Heart left ventricle (tissue), 16 donors: ENCODE data around the gene ACSBG1. TPM values are rescaled to one million over a fixed set of nuclear protein-coding genes. Genes with fewer than 3 reads are reported as not detected.

Experiments
- ATAC-seq, 4 donors: fragments of 200-7000 bp; cut with Tn5 transposase; one replicate each; pipeline ENCODE4 v1.9.1; 2020 to 2022; ENCODE audit warnings: moderate library complexity in 4 of 4, mild to moderate bottlenecking in 3 of 4, moderate number of reproducible peaks in 1 of 4
- DNase-seq, 5 donors: peaks; one replicate each; pipeline ENCODE4 v3.0.0-alpha.2; 2020
- H3K27ac ChIP-seq, 12 donors: fragments of 200-600 bp; sonication (generic) in 4 of 12; one replicate each; pipeline versions ENCODE4 v1.5.0 to v1.8.0; 2016 to 2022; ENCODE audit warnings: mild to moderate bottlenecking in 2 of 12
- H3K27me3 ChIP-seq, 9 donors: fragments of 200-600 bp; sonication (generic) in 2 of 9; one replicate each; pipeline versions ENCODE4 v1.5.1 to v1.8.0; 2016 to 2022; ENCODE audit warnings: mild to moderate bottlenecking in 3 of 9
- H3K36me3 ChIP-seq, 9 donors: fragments of 200-600 bp; sonication (generic) in 2 of 9; one replicate each; pipeline versions ENCODE4 v1.5.0 to v1.8.0; 2018 to 2022; ENCODE audit warnings: mild to moderate bottlenecking in 2 of 9
- H3K4me1 ChIP-seq, 12 donors: fragments of 200-600 bp; sonication (generic) in 4 of 12; one replicate each; pipeline versions ENCODE4 v1.5.0 to v1.8.0; 2016 to 2022; ENCODE audit warnings: mild to moderate bottlenecking in 3 of 12
- H3K4me3 ChIP-seq, 12 donors: fragments of 200-600 bp; sonication (generic) in 4 of 12; one replicate each; pipeline versions ENCODE4 v1.5.0 to v1.8.0; 2017 to 2022; ENCODE audit warnings: mild to moderate bottlenecking in 9 of 12, moderate library complexity in 4 of 12
- H3K9me3 ChIP-seq, 12 donors: fragments of 200-600 bp; sonication (generic) in 4 of 12; one replicate each; pipeline versions ENCODE4 v1.5.0 to v1.8.0; 2016 to 2022; ENCODE audit warnings: mild to moderate bottlenecking in 1 of 12
- POLR2A ChIP-seq, 2 donors: fragments of 450-650 bp; IDR thresholded peaks; one replicate each; pipeline ENCODE4 v1.6.1; 2017; ENCODE audit warnings: antibody characterized with exemption in 2 of 2, mild to moderate bottlenecking in 2 of 2, moderate library complexity in 2 of 2
- whole genome bisulfite sequencing, 4 donors: extraction: QIAGEN DNeasy Blood & Tissue Kit in 2 of 4; methylation state at CpG; one replicate each; pipeline versions ENCODE4 v1.1.5 to v1.1.7; 2013 to 2018; 5-methylcytosine and 5-hydroxymethylcytosine counted together
- intact Hi-C, 10 donors: fragments of 100-400 bp; cut with DNase I; formaldehyde crosslinking; loops; one replicate each; pipeline versions ENCODE4 v1.11.1 to v1.14.2; 2022
- polyA plus RNA-seq, 2 donors: library from polyadenylated mRNA; stranded (reverse); fragments of 200-250 nt; gene quantifications; one replicate each; pipeline ENCODE4 v1.2.3, GENCODE V29; 2013
- total RNA-seq, 9 donors: library from RNA; depleted of rRNA in 2 of 9; stranded (reverse); fragments of >200 nt in 2 of 9; fragmentation: NEBNext Ultra II Directional in 3 of 9; extraction: Animal tissue kit (Norgen Biotek cat#: 25700) in 3 of 9; gene quantifications; one replicate each; pipeline versions ENCODE4 v1.1.0 to v1.2.4, GENCODE V29; 2016 to 2023
- TF ChIP-seq, protein P1 (sequence below), 12 donors: fragments of 200-600 bp; sonication (generic) in 4 of 12; IDR thresholded peaks; one replicate each; pipeline versions ENCODE4 v1.5.0 to v1.8.0; 2018 to 2022; ENCODE audit warnings: antibody characterized with exemption in 12 of 12, mild to moderate bottlenecking in 5 of 12
- donor health status: ischemic (EF 13 %, LVEDD 7.1; RV severe dilation, severe dysfunction).
- donor health status: healthy with polysubstance abuse.
- donor health status: DM: no; HTN: yes; CAD: no.
- donor health status: DM: no; HTN: no; CAD: no.
- donor health status: ischemic (EF 25% LVEDD 6.9; RV normal size, moderate dysfunction).
- donor health status: ischemic (EF 25% LVEDD 5.7; RV mildly dilated, moderate dysfunction).
- donor health status: healthy.
- donor health status: DM: yes; HTN: yes; CAD: no.
- donor health status: ischemic (EF 35%, LVEDD 5.7; RV mildly dilated, moderate dysfunction).
- donor health status: nonischemic (EF 11% LVEDD 7.7; RV severe dilation, severe dysfunction).
- donor health status: DM: yes; HTN: yes; CAD: no.
- donor health status: PGD.
- donor health status: ischemic (EF 29% LVEDD 5.4; RV normal size, mild dysfunction).
- donor health status: nonischemic (EF 23%, LVEDD 6.1; RV moderate dilation, normal function).

ACSBG1 gene
- total and polyA plus RNA-seq, 11 donors = 0.05 to 1.2 (median 0.16) TPM; not detected in 5

GRCh38 chr15:78222745-78223395, 11.5 kb downstream of the ACSBG1 start:
- Histone ChIP-seq H3K9me3 (peaks cover 0 to 16% (median 3%) of the 10 kb centered on the region in 12 donors), H3K36me3 (no peaks in the 10 kb centered on the region), H3K4me3 (no peak overlapping the region), H3K4me1 (peaks cover 0 to 26% (median 7%) of the 10 kb centered on the region in 12 donors), H3K27ac (peak overlapping the region; percentile 29 to 79 (median 64)), H3K27me3 (no peaks in the 10 kb centered on the region)
- TF ChIP-seq POLR2A (IDR thresholded peaks at IDR 0.05) = no peak
- TF ChIP-seq, protein P1, sequence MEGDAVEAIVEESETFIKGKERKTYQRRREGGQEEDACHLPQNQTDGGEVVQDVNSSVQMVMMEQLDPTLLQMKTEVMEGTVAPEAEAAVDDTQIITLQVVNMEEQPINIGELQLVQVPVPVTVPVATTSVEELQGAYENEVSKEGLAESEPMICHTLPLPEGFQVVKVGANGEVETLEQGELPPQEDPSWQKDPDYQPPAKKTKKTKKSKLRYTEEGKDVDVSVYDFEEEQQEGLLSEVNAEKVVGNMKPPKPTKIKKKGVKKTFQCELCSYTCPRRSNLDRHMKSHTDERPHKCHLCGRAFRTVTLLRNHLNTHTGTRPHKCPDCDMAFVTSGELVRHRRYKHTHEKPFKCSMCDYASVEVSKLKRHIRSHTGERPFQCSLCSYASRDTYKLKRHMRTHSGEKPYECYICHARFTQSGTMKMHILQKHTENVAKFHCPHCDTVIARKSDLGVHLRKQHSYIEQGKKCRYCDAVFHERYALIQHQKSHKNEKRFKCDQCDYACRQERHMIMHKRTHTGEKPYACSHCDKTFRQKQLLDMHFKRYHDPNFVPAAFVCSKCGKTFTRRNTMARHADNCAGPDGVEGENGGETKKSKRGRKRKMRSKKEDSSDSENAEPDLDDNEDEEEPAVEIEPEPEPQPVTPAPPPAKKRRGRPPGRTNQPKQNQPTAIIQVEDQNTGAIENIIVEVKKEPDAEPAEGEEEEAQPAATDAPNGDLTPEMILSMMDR (IDR thresholded peaks at IDR 0.05) = no peak
- ATAC-seq (peak; percentile 47 to 82 (median 68)), DNase-seq (no peak)
- intact Hi-C loops = no loop called here
- 58 to 76% (median 59%) methylated on average over 5 of the region's 5 CpGs for WGBS, 4 donors

DNA sequence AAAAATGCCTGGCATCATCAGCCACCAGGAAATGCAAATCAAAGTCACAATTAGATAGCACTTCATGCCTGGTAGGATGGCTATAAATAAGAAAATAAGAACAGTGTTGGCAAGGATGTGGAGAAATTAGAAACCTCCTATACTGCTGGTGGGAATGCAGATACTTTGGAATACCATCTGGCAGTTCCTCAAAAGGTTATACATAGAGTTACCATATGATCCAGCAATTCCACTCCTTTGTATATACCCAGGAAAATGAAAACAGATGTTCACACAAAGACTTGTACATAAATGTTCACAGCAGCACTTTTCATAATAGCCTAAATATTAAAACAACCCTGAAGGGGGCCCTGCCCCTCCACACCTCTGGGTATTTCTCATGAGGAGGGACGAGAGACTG, 13.7 kb downstream of the ACSBG1 start:
- WGBS, 4 donors = 71 to 77% (median 74%) methylated on average over 1 of the region's 1 CpG
- Histone ChIP-seq H3K27me3 (no peaks in the 10 kb centered on the region), H3K36me3 (no peaks in the 10 kb centered on the region), H3K27ac (peak overlapping the region in 11 of 12 donors; percentile 21 to 74 (median 57)), H3K9me3 (peaks cover 0 to 13% (median 1%) of the 10 kb centered on the region in 12 donors), H3K4me1 (peaks cover 0 to 46% (median 12%) of the 10 kb centered on the region in 12 donors), H3K4me3 (no peak overlapping the region)
- intact Hi-C loops = no loop called here
- TF ChIP-seq, protein P1 (IDR thresholded peaks at IDR 0.05) = no peak
- no peak for TF ChIP-seq POLR2A (IDR thresholded peaks at IDR 0.05)
- DNase-seq = no peak
- ATAC-seq = no peak

DNA sequence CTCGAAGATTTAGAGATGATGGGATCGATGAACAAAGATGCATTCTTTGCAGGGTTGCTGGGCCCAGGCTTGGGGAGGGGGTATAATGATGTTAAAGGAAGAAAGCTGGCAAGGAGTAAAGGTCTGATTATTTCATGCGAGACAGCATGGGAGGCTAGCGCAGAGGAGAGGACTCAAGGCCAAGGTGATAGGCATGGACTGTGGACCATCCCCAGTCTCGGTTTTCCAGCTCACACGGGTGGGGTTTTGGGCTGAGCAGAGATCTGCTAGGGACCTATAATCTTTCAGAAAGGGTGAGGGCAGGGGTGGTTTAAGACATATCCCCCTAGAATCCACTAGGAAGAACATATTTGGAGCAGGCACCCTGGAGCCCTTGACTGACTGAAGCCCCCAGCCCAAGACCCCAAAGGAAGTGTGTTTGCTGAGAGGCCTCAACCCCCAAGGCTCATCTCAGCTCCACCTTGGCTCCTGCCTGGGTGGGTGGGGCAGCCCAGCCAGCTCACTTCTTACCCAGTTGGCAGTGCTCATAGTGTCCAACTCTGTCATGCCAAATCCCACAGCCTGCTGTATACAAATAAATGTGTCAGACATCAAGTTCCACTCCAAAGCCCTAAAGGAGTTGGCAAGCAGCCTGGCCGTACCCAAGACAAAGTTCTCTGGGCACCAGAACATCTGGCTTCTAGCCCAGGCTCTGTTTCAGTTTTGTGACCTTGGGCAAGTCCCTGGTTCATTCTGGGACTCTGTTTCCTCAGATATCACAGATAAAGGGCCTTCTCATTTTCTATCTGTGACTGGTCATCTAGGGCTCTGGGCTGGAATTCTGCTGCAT, 17.9 kb downstream of the ACSBG1 start:
- H3K9me3 ChIP-seq = no peaks in the 10 kb centered on the region
- no peaks in the 10 kb centered on the region for H3K36me3 ChIP-seq
- ATAC-seq = peak; percentile 88 to 95 (median 92)
- DNase-seq = peak; percentile 75 to 95 (median 86)
- H3K27ac ChIP-seq = peak overlapping the region; percentile 25 to 86 (median 70)
- peaks cover 0 to 58% (median 15%) of the 10 kb centered on the region in 12 donors for H3K4me1 ChIP-seq
- 56 to 69% (median 64%) methylated on average over 7 of the region's 7 CpGs for WGBS, 4 donors
- no peaks in the 10 kb centered on the region for H3K27me3 ChIP-seq
- intact Hi-C loops = no loop called here
- H3K4me3 ChIP-seq = no peak overlapping the region
- TF ChIP-seq, protein P1 (IDR thresholded peaks at IDR 0.05) = no peak
- TF ChIP-seq POLR2A (IDR thresholded peaks at IDR 0.05) = no peak

- H3K27ac ChIP-seq = no peak overlapping the region
- ATAC-seq (no peak), DNase-seq (no peak)
- H3K4me3 ChIP-seq = no peak overlapping the region
- TF ChIP-seq POLR2A (IDR thresholded peaks at IDR 0.05) = no peak
- TF ChIP-seq, protein P1 (IDR thresholded peaks at IDR 0.05) = no peak
- 71 to 94% (median 91%) methylated on average over 4 of the region's 4 CpGs for WGBS, 4 donors
- intact Hi-C loops = no loop called here
- no peaks in the 10 kb centered on the region for H3K36me3 ChIP-seq
- H3K9me3 ChIP-seq = no peaks in the 10 kb centered on the region
- H3K4me1 ChIP-seq = peaks cover 0 to 71% (median 18%) of the 10 kb centered on the region in 12 donors
- H3K27me3 ChIP-seq = no peaks in the 10 kb centered on the region
Measured at GRCh38 chr15:78213956-78214355, 20.4 kb downstream of the ACSBG1 start.
